ENCODE measurements around the gene POLG2.
"Not testable (repeated sequence)": the region's sequence is repeated elsewhere in the genome, so short reads cannot be mapped to it uniquely, and the experiment has no call there.

Gene POLG2

GRCh38 chr17:64439521-64439920 lies 57.3 kb downstream of the POLG2 start:
- DNase-seq = not testable (repeated sequence)

- no peak for DNase-seq
These were observed 58.8 kb downstream of the POLG2 start for GRCh38 chr17:64437944-64438525.

- DNase-seq = no peak
These were observed 65.3 kb downstream of the POLG2 start for GRCh38 chr17:64431534-64431933.

- DNase-seq = peak in 1 of 2 donors; percentile 20
These were observed 66.8 kb downstream of the POLG2 start for GRCh38 chr17:64430036-64430435.

GRCh38 chr17:64428406-64428805 lies 68.4 kb downstream of the POLG2 start:
- DNase-seq = no peak

Data from inflammatory macrophage (primary cell).